Hepatocyte (in vitro differentiated cells): Measurements from ENCODE around the gene MINAR1.

Experiments used
- EZH2 ChIP-seq: fragments of 200-600 bp; sonication (generic); IDR thresholded peaks from 2 replicates; pipeline ENCODE4 v1.6.1; 2016; ENCODE audit warnings: antibody characterized with exemption, mild to moderate bottlenecking, borderline replicate concordance
- TF ChIP-seq, protein P1 (sequence below): fragments of 200-600 bp; sonication (generic); IDR thresholded peaks from 2 replicates; pipeline ENCODE4 v1.5.1; 2016; ENCODE audit warnings: antibody characterized with exemption, mild to moderate bottlenecking; ENCODE audit not compliant: poor library complexity

DNA sequence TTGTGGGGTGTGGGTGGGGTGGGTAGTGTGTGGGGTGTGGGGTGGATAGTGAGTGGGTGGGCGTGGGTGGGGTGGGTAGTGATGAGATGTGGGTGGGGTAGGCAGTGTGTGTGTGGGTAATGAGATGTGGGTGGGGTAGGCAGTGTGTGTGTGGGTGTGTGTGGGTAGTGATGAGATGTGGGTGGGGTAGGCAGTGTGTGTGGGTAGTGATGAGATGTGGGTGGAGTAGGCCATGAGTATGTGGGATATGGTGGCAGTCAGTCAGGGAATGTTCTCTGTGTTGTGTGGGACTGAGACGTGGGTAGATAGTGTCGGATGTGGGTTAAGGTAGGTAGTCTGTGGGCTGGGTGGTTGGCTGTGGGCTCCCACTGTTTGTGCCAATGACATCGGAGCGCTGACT, 7.1 kb downstream of the MINAR1 start:
- TF ChIP-seq EZH2 = no peak
- TF ChIP-seq, protein P1, sequence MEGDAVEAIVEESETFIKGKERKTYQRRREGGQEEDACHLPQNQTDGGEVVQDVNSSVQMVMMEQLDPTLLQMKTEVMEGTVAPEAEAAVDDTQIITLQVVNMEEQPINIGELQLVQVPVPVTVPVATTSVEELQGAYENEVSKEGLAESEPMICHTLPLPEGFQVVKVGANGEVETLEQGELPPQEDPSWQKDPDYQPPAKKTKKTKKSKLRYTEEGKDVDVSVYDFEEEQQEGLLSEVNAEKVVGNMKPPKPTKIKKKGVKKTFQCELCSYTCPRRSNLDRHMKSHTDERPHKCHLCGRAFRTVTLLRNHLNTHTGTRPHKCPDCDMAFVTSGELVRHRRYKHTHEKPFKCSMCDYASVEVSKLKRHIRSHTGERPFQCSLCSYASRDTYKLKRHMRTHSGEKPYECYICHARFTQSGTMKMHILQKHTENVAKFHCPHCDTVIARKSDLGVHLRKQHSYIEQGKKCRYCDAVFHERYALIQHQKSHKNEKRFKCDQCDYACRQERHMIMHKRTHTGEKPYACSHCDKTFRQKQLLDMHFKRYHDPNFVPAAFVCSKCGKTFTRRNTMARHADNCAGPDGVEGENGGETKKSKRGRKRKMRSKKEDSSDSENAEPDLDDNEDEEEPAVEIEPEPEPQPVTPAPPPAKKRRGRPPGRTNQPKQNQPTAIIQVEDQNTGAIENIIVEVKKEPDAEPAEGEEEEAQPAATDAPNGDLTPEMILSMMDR = no peak
